Chondrocyte (in vitro differentiated cells): ENCODE data around the gene AGPAT4. TPM values are rescaled to one million over a fixed set of nuclear protein-coding genes. Genes with fewer than 3 reads are reported as not detected.

Experiments
- DNase-seq: peaks from one replicate; pipeline ENCODE4 v3.0.0; 2021; ENCODE audit warnings: mixed read lengths, low spot score
- H3K27ac Mint-ChIP-seq: one replicate; pipeline ENCODE4 v1.8.0; 2021; ENCODE audit warnings: mild to moderate bottlenecking, moderate library complexity, mixed read lengths; ENCODE audit not compliant: unreplicated experiment
- H3K27me3 Mint-ChIP-seq: 2 replicates; pipeline ENCODE4 v1.8.0; 2021; ENCODE audit warnings: low read depth, mixed read lengths
- H3K36me3 Mint-ChIP-seq: 2 replicates; pipeline ENCODE4 v1.8.0; 2021; ENCODE audit warnings: low read depth, mixed read lengths
- H3K4me1 Mint-ChIP-seq: 2 replicates; pipeline ENCODE4 v1.8.0; 2021; ENCODE audit warnings: low read depth, mild to moderate bottlenecking, mixed read lengths
- H3K4me3 Mint-ChIP-seq: one replicate; pipeline ENCODE4 v1.8.0; 2021; ENCODE audit warnings: mild to moderate bottlenecking, moderate library complexity, mixed read lengths; ENCODE audit not compliant: unreplicated experiment
- H3K9me3 Mint-ChIP-seq: 2 replicates; pipeline ENCODE4 v1.8.0; 2021; ENCODE audit warnings: low read depth, mixed read lengths
- total RNA-seq: library from RNA; stranded (reverse); gene quantifications from 3 replicates; pipeline ENCODE4 v1.2.1, GENCODE V29; 2021
- TF ChIP-seq, protein P1 (sequence below): fragments of 200-600 bp; sonication (generic); IDR thresholded peaks from 2 replicates; pipeline ENCODE4 v1.5.0; 2021; ENCODE audit warnings: antibody characterized with exemption, mild to moderate bottlenecking, moderate library complexity

Gene AGPAT4
- total RNA-seq, 1 donor from 2014 or later, result 11.9 TPM

DNA sequence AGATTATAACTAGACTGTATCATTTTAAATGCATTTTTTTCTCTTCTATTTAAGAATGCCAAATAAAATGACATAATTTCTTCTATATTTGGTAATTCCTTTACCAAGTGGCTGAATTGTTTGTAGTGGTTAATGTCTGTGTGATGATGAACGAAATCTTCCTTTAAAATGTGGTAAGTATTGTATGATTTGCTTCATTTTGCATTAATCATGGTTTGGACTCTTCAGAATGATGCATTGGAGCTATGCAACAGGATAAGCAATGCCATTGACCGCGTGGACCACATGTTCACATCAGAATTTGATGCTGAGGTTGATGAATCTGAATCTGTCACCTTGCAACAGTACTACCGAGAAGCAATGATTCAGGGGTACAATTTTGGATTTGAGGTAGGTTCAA lies 182.7 kb downstream of the AGPAT4 start:
- TF ChIP-seq, protein P1, sequence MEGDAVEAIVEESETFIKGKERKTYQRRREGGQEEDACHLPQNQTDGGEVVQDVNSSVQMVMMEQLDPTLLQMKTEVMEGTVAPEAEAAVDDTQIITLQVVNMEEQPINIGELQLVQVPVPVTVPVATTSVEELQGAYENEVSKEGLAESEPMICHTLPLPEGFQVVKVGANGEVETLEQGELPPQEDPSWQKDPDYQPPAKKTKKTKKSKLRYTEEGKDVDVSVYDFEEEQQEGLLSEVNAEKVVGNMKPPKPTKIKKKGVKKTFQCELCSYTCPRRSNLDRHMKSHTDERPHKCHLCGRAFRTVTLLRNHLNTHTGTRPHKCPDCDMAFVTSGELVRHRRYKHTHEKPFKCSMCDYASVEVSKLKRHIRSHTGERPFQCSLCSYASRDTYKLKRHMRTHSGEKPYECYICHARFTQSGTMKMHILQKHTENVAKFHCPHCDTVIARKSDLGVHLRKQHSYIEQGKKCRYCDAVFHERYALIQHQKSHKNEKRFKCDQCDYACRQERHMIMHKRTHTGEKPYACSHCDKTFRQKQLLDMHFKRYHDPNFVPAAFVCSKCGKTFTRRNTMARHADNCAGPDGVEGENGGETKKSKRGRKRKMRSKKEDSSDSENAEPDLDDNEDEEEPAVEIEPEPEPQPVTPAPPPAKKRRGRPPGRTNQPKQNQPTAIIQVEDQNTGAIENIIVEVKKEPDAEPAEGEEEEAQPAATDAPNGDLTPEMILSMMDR, result no peak
- Mint-ChIP-seq H3K9me3 (no peaks in the 10 kb centered on the region), H3K27ac (no peak overlapping the region), H3K36me3 (peaks cover 31% of the 10 kb centered on the region), H3K27me3 (no peaks in the 10 kb centered on the region), H3K4me3 (no peak overlapping the region), H3K4me1 (peaks cover 7% of the 10 kb centered on the region)
- DNase-seq, result no peak

DNA sequence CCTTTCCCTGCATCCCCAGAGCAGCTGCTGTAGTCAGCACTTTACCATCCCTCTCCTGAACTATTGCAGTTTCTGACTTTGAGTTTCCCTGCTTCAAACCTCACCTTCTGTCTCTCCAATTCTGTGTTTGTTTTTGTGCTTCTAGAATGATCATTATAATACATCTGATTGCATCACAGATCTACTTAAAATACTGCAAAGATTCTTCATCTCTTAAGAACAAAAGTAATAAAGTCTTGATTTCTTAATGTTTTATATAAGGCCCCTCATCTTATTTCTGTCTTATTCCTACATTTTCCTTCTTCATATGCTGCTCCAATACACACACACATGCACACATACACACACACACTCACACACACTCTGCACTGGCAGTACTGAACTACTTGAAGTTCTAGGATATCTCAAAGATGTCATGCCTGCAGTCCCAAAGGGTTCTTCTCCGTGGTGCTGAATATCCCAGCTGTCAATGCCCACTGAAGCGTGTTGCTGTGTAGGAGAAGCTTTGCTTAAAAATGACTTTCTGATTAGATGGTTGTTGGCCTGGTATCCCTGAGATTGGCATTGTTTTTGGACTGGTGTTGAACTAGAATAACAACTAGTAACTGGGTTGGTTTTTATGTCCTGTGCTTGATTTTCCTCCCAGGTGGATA lies 185.1 kb downstream of the AGPAT4 start:
- peaks cover 36% of the 10 kb centered on the region for H3K36me3 Mint-ChIP-seq
- TF ChIP-seq, protein P1, result no peak
- DNase-seq, result no peak
- peaks cover 11% of the 10 kb centered on the region for H3K9me3 Mint-ChIP-seq
- H3K27me3 Mint-ChIP-seq, result no peaks in the 10 kb centered on the region
- H3K4me1 Mint-ChIP-seq, result peaks cover 15% of the 10 kb centered on the region
- no peak overlapping the region for H3K4me3 Mint-ChIP-seq
- H3K27ac Mint-ChIP-seq, result no peak overlapping the region

DNA sequence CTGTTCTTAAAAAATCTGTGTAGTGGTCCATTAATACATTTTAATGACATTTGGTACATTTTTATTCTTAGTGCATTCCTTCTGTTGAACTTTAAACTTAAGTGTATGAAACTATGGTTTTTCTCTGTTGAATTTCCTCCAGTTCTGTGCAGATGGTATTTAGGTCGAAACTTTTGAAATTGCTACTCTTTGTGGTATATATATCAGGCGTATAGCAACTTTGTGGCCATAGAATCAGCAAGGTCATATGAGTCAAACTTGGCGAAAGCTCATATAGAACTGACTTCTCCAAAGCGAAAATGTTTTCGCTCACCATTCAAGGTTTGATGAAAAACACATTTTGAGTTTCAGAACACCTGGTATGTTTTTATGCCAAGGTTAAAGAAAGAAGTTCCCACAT lies 188.6 kb downstream of the AGPAT4 start:
- no peak overlapping the region for H3K4me3 Mint-ChIP-seq
- no peak for DNase-seq
- H3K4me1 Mint-ChIP-seq, result peaks cover 9% of the 10 kb centered on the region
- no peaks in the 10 kb centered on the region for H3K27me3 Mint-ChIP-seq
- TF ChIP-seq, protein P1, result no peak
- H3K36me3 Mint-ChIP-seq, result peaks cover 34% of the 10 kb centered on the region
- H3K27ac Mint-ChIP-seq, result no peak overlapping the region
- peaks cover 11% of the 10 kb centered on the region for H3K9me3 Mint-ChIP-seq

DNA sequence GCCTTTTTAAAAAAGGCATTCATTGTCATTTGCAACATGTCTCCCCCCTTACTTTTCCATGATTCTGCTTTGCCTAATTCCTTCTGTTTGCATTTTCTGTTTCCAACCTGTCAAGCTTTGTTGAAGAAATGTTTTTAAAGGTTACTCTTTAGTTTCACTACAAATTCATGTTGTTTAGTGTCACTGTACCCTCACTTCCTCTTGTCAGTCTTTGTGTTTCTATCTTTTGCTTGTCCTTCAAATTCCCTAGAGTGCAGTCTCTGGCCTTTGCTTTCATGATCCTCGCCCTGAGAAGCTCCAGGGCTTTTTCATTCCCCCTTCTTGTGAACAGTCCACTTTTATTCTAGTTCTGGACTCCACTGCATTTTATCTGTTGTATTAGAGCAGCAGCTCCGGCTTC lies 191.6 kb downstream of the AGPAT4 start:
- Mint-ChIP-seq H3K36me3 (peaks cover 21% of the 10 kb centered on the region), H3K27me3 (no peaks in the 10 kb centered on the region), H3K9me3 (peaks cover 11% of the 10 kb centered on the region), H3K4me1 (peaks cover 17% of the 10 kb centered on the region), H3K27ac (no peak overlapping the region), H3K4me3 (no peak overlapping the region)
- TF ChIP-seq, protein P1, result no peak
- no peak for DNase-seq

DNA sequence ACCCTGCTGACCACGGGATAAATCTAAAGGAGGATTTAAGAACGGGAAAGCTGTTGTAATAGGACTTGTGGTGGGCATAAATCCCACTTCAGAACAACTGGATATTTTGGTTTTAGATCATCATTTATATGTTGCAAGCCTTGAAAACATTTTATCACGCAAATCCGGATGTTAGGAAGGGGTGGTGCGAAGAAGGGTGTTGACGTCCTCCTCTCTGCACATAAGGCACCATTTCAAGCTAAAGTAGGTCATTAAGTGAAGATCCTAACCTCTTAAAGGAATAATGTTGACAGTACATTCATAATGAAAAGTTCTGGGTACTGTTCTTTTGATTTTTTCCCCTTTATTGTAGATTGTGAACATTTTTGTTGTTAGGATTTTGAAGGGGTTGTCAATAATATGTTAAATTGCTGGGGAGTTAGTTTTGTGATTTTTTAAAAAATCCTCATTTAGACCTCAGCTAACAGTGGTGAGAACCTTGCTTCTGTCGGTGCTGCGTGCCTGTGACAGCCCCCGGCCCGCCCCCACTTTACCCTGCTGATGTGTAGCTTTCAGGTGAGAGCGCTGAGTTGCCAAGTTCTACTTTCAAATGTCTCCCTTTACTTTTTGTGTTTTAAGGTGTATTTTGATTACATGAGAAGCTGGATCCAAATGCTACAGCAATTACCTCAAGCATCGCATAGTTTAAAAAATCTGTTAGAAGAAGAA lies 193.4 kb downstream of the AGPAT4 start:
- no peak overlapping the region for H3K27ac Mint-ChIP-seq
- H3K4me1 Mint-ChIP-seq, result peaks cover 17% of the 10 kb centered on the region
- no peak overlapping the region for H3K4me3 Mint-ChIP-seq
- H3K9me3 Mint-ChIP-seq, result peaks cover 7% of the 10 kb centered on the region
- no peak for DNase-seq
- no peaks in the 10 kb centered on the region for H3K27me3 Mint-ChIP-seq
- H3K36me3 Mint-ChIP-seq, result peaks cover 9% of the 10 kb centered on the region
- TF ChIP-seq, protein P1, result no peak
